Effector CD4-positive, alpha-beta T cell (primary cell): Measurements from ENCODE around the gene ALDH3A1.

Experiments
- DNase-seq: peaks from one replicate; pipeline ENCODE4 v3.0.0-alpha.2; 2020

The ALDH3A1 gene

GRCh38 chr17:19740933-19741332 lies 7.2 kb downstream of the ALDH3A1 start:
- no peak for DNase-seq

GRCh38 chr17:19739241-19740201 lies 8.6 kb downstream of the ALDH3A1 start:
- DNase-seq = no peak

- no peak for DNase-seq
Measured at GRCh38 chr17:19738757-19739156, 9.3 kb downstream of the ALDH3A1 start.

GRCh38 chr17:19738073-19738449 lies 10.0 kb downstream of the ALDH3A1 start:
- DNase-seq = no peak

- no peak for DNase-seq
Measured at GRCh38 chr17:19737305-19738072, 10.6 kb downstream of the ALDH3A1 start.

GRCh38 chr17:19736071-19736470 lies 12.0 kb downstream of the ALDH3A1 start:
- no peak for DNase-seq

- DNase-seq = no peak
Measured at GRCh38 chr17:19733953-19734526, 14.1 kb downstream of the ALDH3A1 start.

- DNase-seq = no peak
Measured at GRCh38 chr17:19731626-19732025, 16.5 kb downstream of the ALDH3A1 start.

GRCh38 chr17:19730843-19731242 lies 17.3 kb downstream of the ALDH3A1 start:
- no peak for DNase-seq

GRCh38 chr17:19729900-19730299 lies 18.2 kb downstream of the ALDH3A1 start:
- no peak for DNase-seq

- no peak for DNase-seq
Measured at GRCh38 chr17:19728084-19728495, 20.0 kb downstream of the ALDH3A1 start.

GRCh38 chr17:19727501-19728078 lies 20.5 kb downstream of the ALDH3A1 start:
- no peak for DNase-seq

- DNase-seq = no peak
Measured at GRCh38 chr17:19726631-19727376, 21.3 kb downstream of the ALDH3A1 start.

GRCh38 chr17:19725486-19725885 lies 22.6 kb downstream of the ALDH3A1 start:
- no peak for DNase-seq

- DNase-seq = no peak
Measured at GRCh38 chr17:19724501-19725420, 23.3 kb downstream of the ALDH3A1 start.

- no peak for DNase-seq
Measured at GRCh38 chr17:19723964-19724363, 24.1 kb downstream of the ALDH3A1 start.

GRCh38 chr17:19720631-19721426 lies 27.3 kb downstream of the ALDH3A1 start:
- no peak for DNase-seq

GRCh38 chr17:19720210-19720475 lies 28.0 kb downstream of the ALDH3A1 start:
- no peak for DNase-seq

- no peak for DNase-seq
Measured at GRCh38 chr17:19719355-19720209, 28.5 kb downstream of the ALDH3A1 start.
